ENCODE results near the gene SPATA31D3.

DNA sequence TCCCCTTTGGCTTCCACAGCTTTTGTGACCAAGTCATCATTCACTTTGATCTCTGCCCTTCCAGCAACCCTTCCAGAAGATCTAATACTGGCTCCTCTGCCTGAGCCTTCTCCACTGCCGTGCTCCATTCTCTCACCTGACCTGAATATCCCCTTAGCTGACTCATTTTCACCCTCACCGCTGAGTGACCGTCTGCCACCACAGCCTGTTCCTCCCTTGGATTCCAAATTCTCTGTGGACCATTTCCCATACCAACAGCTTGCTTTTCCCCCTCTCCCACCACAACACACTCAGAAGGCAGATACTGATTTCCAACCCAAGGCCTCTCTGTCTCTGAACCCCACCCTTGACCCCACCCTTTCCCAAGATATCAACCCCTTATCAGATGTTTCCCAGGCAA, 24.7 kb downstream of the SPATA31D3 start:
- TF ChIP-seq, protein P1, sequence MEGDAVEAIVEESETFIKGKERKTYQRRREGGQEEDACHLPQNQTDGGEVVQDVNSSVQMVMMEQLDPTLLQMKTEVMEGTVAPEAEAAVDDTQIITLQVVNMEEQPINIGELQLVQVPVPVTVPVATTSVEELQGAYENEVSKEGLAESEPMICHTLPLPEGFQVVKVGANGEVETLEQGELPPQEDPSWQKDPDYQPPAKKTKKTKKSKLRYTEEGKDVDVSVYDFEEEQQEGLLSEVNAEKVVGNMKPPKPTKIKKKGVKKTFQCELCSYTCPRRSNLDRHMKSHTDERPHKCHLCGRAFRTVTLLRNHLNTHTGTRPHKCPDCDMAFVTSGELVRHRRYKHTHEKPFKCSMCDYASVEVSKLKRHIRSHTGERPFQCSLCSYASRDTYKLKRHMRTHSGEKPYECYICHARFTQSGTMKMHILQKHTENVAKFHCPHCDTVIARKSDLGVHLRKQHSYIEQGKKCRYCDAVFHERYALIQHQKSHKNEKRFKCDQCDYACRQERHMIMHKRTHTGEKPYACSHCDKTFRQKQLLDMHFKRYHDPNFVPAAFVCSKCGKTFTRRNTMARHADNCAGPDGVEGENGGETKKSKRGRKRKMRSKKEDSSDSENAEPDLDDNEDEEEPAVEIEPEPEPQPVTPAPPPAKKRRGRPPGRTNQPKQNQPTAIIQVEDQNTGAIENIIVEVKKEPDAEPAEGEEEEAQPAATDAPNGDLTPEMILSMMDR (IDR thresholded peaks at IDR 0.05): no peak
- TF ChIP-seq EZH2 (IDR thresholded peaks at IDR 0.05; ENCODE audit: borderline replicate concordance, insufficient read depth, low read depth, low read length, poor library complexity, severe bottlenecking): no peak

Data from B cell (primary cell).